HEK293 (cell line): ENCODE results near the gene ACADM.

Source experiments
- CTCF ChIA-PET: fragments of 350-600 bp; formaldehyde crosslinking; extraction: SDS; loops from one replicate; lab custom pipeline; 2021; ENCODE audit warnings: antibody characterized with exemption; lab: Yijun Ruan, JAX
- POLR2A ChIA-PET: fragments of 300-600 bp; formaldehyde crosslinking; extraction: SDS; loops from one replicate; lab custom pipeline; 2020; ENCODE audit warnings: antibody characterized with exemption, inconsistent platforms; lab: Yijun Ruan, JAX
- H3K27ac ChIP-seq: fragments of 200-500 bp; sonication (Bioruptor generic); 2 replicates; pipeline ENCODE4 v1.5.1; 2014; ENCODE audit warnings: low read depth, low read length, control low read depth, inconsistent platforms; ENCODE audit errors: extremely low read depth
- H3K36me3 ChIP-seq, 2 experiments: fragments of 200-500 bp in 1 of 2; sonication (Bioruptor generic) in 1 of 2; 1 replicate in 1 of 2; 2 replicates in 1 of 2; pipeline ENCODE4 v1.5.1; 2014 to 2017; ENCODE audit warnings: inconsistent platforms in 2 of 2, low read length in 2 of 2; ENCODE audit not compliant: control insufficient read depth in 2 of 2, insufficient read depth in 1 of 2
- H3K4me1 ChIP-seq: fragments of 200-500 bp; sonication (Bioruptor generic); 2 replicates; pipeline ENCODE4 v1.5.1; 2014; ENCODE audit warnings: mild to moderate bottlenecking, low read length, inconsistent platforms; ENCODE audit not compliant: control insufficient read depth, insufficient read depth
- H3K4me3 ChIP-seq: 2 replicates; pipeline ENCODE4 v1.5.1; 2011; ENCODE audit warnings: low read depth, mild to moderate bottlenecking, control low read depth, low read length, moderate library complexity
- H3K9me3 ChIP-seq: fragments of 200-500 bp; sonication (Bioruptor generic); 2 replicates; pipeline ENCODE4 v1.5.1; 2014; ENCODE audit warnings: low read depth, low read length, inconsistent platforms; ENCODE audit not compliant: control insufficient read depth, insufficient read depth
- KLF17 ChIP-seq: fragments of 450-650 bp; formaldehyde crosslinking; IDR thresholded peaks from 2 replicates; pipeline ENCODE4 v1.5.1; 2016; ENCODE audit warnings: missing biosample characterization, missing genetic modification characterization
- YY1 ChIP-seq: fragments of 450-650 bp; formaldehyde crosslinking; IDR thresholded peaks from 2 replicates; pipeline ENCODE4 v1.5.1; 2018; ENCODE audit warnings: missing biosample characterization, missing genetic modification characterization
- ZBTB17 ChIP-seq: fragments of 450-650 bp; formaldehyde crosslinking; IDR thresholded peaks from 2 replicates; pipeline ENCODE4 v1.5.1; 2016; ENCODE audit warnings: missing biosample characterization, missing genetic modification characterization
- ZBTB6 ChIP-seq: fragments of 450-650 bp; formaldehyde crosslinking; IDR thresholded peaks from 2 replicates; pipeline ENCODE4 v1.5.1; 2017; ENCODE audit warnings: missing biosample characterization, missing genetic modification characterization
- ZFP69B ChIP-seq: fragments of 450-650 bp; formaldehyde crosslinking; IDR thresholded peaks from 2 replicates; pipeline ENCODE4 v1.5.1; 2016; ENCODE audit warnings: missing biosample characterization, missing genetic modification characterization
- ZNF24 ChIP-seq: fragments of 450-650 bp; formaldehyde crosslinking; IDR thresholded peaks from 2 replicates; pipeline ENCODE4 v1.5.1; 2016; ENCODE audit warnings: missing biosample characterization, missing genetic modification characterization
- ZNF248 ChIP-seq: fragments of 450-650 bp; formaldehyde crosslinking; IDR thresholded peaks from 2 replicates; pipeline ENCODE4 v1.5.1; 2017; ENCODE audit warnings: missing biosample characterization, missing genetic modification characterization
- ZNF423 ChIP-seq: fragments of 450-650 bp; formaldehyde crosslinking; IDR thresholded peaks from 2 replicates; pipeline ENCODE4 v1.5.1; 2016; ENCODE audit warnings: missing biosample characterization, missing genetic modification characterization
- ZNF518A ChIP-seq: fragments of 450-650 bp; formaldehyde crosslinking; conservative IDR thresholded peaks from 2 replicates; pipeline ENCODE4 v1.5.1; 2016; ENCODE audit warnings: low read depth, missing biosample characterization, missing genetic modification characterization
- ZNF664 ChIP-seq: fragments of 450-650 bp; formaldehyde crosslinking; IDR thresholded peaks from 2 replicates; pipeline ENCODE4 v1.5.1; 2016; ENCODE audit warnings: missing biosample characterization, missing genetic modification characterization
- ZNF701 ChIP-seq: fragments of 450-650 bp; formaldehyde crosslinking; IDR thresholded peaks from 2 replicates; pipeline ENCODE4 v1.5.1; 2016; ENCODE audit warnings: missing biosample characterization, missing genetic modification characterization
- ZNF791 ChIP-seq: fragments of 450-650 bp; formaldehyde crosslinking; IDR thresholded peaks from 2 replicates; pipeline ENCODE4 v1.5.1; 2016; ENCODE audit warnings: missing biosample characterization, missing genetic modification characterization
- ZNF830 ChIP-seq: fragments of 450-650 bp; IDR thresholded peaks from 2 replicates; pipeline ENCODE4 v1.5.0; 2018; ENCODE audit warnings: missing biosample characterization, missing genetic modification characterization, low read depth, mild to moderate bottlenecking, moderate library complexity
- ZNF837 ChIP-seq: fragments of 450-650 bp; formaldehyde crosslinking; IDR thresholded peaks from 2 replicates; pipeline ENCODE4 v1.5.1; 2016; ENCODE audit warnings: missing biosample characterization, missing genetic modification characterization

Gene ACADM

GRCh38 chr1:75795703-75796193 lies 71.2 kb downstream of the ACADM start:
- Histone ChIP-seq H3K9me3 (no peaks in the 10 kb centered on the region), H3K4me3 (no peak overlapping the region), H3K27ac (no peak overlapping the region), H3K4me1 (no peaks in the 10 kb centered on the region), H3K36me3 (peaks cover 37 to 64% of the 10 kb centered on the region in 2 experiments)
- POLR2A ChIA-PET, result interaction anchor here (2.2 kb wide), 1 partner anchor 9 kb away, joined by 10 read pairs; the partner anchor contains the start of gene RABGGTB
- CTCF ChIA-PET, result no interaction called here
- TF ChIP-seq ZNF664, result peak; percentile 64; the same call in 1 of the 2 replicates
- TF ChIP-seq ZFP69B (tag by site-specific recombination), result no peak
- no peak for TF ChIP-seq YY1 (tag by site-specific recombination)

GRCh38 chr1:75796376-75797272 lies 72.1 kb downstream of the ACADM start, which contains the start of gene MSH4:
Gene MSH4, plus strand, starts transcription at chr1:75796882. Its CDS starts 104 bp downstream, at chr1:75796986.
- Histone ChIP-seq H3K4me1 (no peaks in the 10 kb centered on the region), H3K27ac (no peak within 1 kb of the TSS), H3K4me3 (no peak within 1 kb of the TSS), H3K9me3 (no peaks in the 10 kb centered on the region), H3K36me3 (peaks cover 28 to 55% of the 10 kb centered on the region in 2 experiments)
- POLR2A ChIA-PET, result interaction anchor here (0.7 to 1.5 kb wide), 3 partner anchors 8 to 10 kb away, joined by 3 to 4 read pairs (median 4); partner anchors contain the start of gene RABGGTB
- CTCF ChIA-PET, result no interaction called here
- TF ChIP-seq ZNF24 (tag by site-specific recombination), result no peak
- TF ChIP-seq ZNF248 (tag by site-specific recombination), result no peak
- TF ChIP-seq ZNF791 (tag by site-specific recombination), result no peak
- no peak for TF ChIP-seq KLF17 (tag by site-specific recombination)
- TF ChIP-seq ZNF423, result no peak
- TF ChIP-seq ZNF701, result no peak
- no peak for TF ChIP-seq ZNF830 (tag by site-specific recombination)
- TF ChIP-seq ZNF837, result no peak
- no peak for TF ChIP-seq ZBTB17
- TF ChIP-seq ZNF518A (tag by site-specific recombination), result no peak
- TF ChIP-seq ZBTB6 (tag by site-specific recombination), result no peak
